Heart right ventricle (tissue), 16 donors: ENCODE data around the gene PDE6A. TPM values are rescaled to one million over a fixed set of nuclear protein-coding genes. Genes with fewer than 3 reads are reported as not detected.

Source experiments
- ATAC-seq, 8 donors: fragments of 200-7000 bp; cut with Tn5 transposase; one replicate each; pipeline ENCODE4 v1.9.1; 2020; ENCODE audit warnings: mild to moderate bottlenecking in 8 of 8, moderate library complexity in 8 of 8, moderate number of reproducible peaks in 1 of 8
- DNase-seq, 2 donors: peaks; one replicate each; pipeline ENCODE4 v3.0.0-alpha.2; 2020
- H3K27ac ChIP-seq, 10 donors: fragments of 200-600 bp; sonication (generic) in 2 of 10; one replicate each; pipeline versions ENCODE4 v1.5.0 to v1.8.0; 2020 to 2022; ENCODE audit warnings: mild to moderate bottlenecking in 3 of 10
- H3K27me3 ChIP-seq, 7 donors: fragments of 200-600 bp; one replicate each; pipeline ENCODE4 v1.8.0; 2021 to 2022; ENCODE audit warnings: mild to moderate bottlenecking in 2 of 7
- H3K36me3 ChIP-seq, 9 donors: fragments of 200-600 bp; sonication (generic) in 1 of 9; one replicate each; pipeline versions ENCODE4 v1.5.0 to v1.8.0; 2020 to 2022; ENCODE audit warnings: mild to moderate bottlenecking in 2 of 9
- H3K4me1 ChIP-seq, 9 donors: fragments of 200-600 bp; sonication (generic) in 1 of 9; one replicate each; pipeline versions ENCODE4 v1.5.0 to v1.8.0; 2020 to 2022; ENCODE audit warnings: mild to moderate bottlenecking in 4 of 9
- H3K4me3 ChIP-seq, 10 donors: fragments of 200-600 bp; sonication (generic) in 2 of 10; one replicate each; pipeline versions ENCODE4 v1.5.0 to v1.8.0; 2020 to 2022; ENCODE audit warnings: mild to moderate bottlenecking in 7 of 10, moderate library complexity in 2 of 10
- H3K9me3 ChIP-seq, 11 donors: fragments of 200-600 bp in 10 of 11; sonication (generic) in 2 of 11; one replicate each; pipeline versions ENCODE4 v1.5.0 to v1.8.0; 2013 to 2022; ENCODE audit warnings: mild to moderate bottlenecking in 2 of 11, control low read depth in 1 of 11, moderate library complexity in 1 of 11
- CTCF ChIP-seq, 9 donors: fragments of 200-600 bp; sonication (generic) in 2 of 9; IDR thresholded peaks; one replicate each; pipeline versions ENCODE4 v1.5.0 to v1.8.0; 2021 to 2022; ENCODE audit warnings: antibody characterized with exemption in 9 of 9, mild to moderate bottlenecking in 5 of 9, moderate library complexity in 1 of 9
- WGBS, 2 donors: extraction: QIAGEN DNeasy Blood & Tissue Kit; methylation state at CpG; one replicate each; pipeline ENCODE4 v1.1.7; 2013; ENCODE audit warnings: inconsistent platforms in 1 of 2; 5-methylcytosine and 5-hydroxymethylcytosine counted together
- intact Hi-C, 10 donors: fragments of 100-400 bp; cut with DNase I; formaldehyde crosslinking; loops; one replicate each; pipeline versions ENCODE4 v1.11.1 to v1.14.2; 2022
- polyA plus RNA-seq, 2 donors: library from polyadenylated mRNA; stranded (reverse); fragments of 200-250 nt; gene quantifications; one replicate each; pipeline ENCODE4 v1.2.3, GENCODE V29; 2013
- total RNA-seq, 10 donors: library from RNA; stranded (reverse); fragmentation: NEBNext Ultra II Directional in 3 of 10; extraction: Animal tissue kit (Norgen Biotek cat#: 25700) in 3 of 10; gene quantifications; one replicate each; pipeline versions ENCODE4 v1.2.1 to v1.2.4, GENCODE V29; 2021 to 2023
- donor health status: Arrhythmogenic right ventricular cardiomyopathy.
- donor health status: ischemic (EF 13 %, LVEDD 7.1; RV severe dilation, severe dysfunction).
- donor health status: healthy with polysubstance abuse.
- donor health status: DM: no; HTN: yes; CAD: no.
- donor health status: DM: no; HTN: no; CAD: no.
- donor health status: ischemic (EF 25% LVEDD 6.9; RV normal size, moderate dysfunction).
- donor health status: ischemic (EF 25% LVEDD 5.7; RV mildly dilated, moderate dysfunction).
- donor health status: healthy.
- donor health status: DM: yes; HTN: yes; CAD: no.
- donor health status: Ischemic cardiomyopathy.
- donor health status: ischemic (EF 35%, LVEDD 5.7; RV mildly dilated, moderate dysfunction).
- donor health status: nonischemic (EF 11% LVEDD 7.7; RV severe dilation, severe dysfunction).
- donor health status: DM: yes; HTN: yes; CAD: no.
- donor health status: PGD.
- donor health status: ischemic (EF 29% LVEDD 5.4; RV normal size, mild dysfunction).
- donor health status: nonischemic (EF 23%, LVEDD 6.1; RV moderate dilation, normal function).

The PDE6A gene
- total and polyA plus RNA-seq, 12 donors, result 0.06 to 0.28 (median 0.17) TPM; not detected in 5

- peak overlapping the region in 6 of 10 donors; percentile 8 to 40 (median 20) for H3K4me3 ChIP-seq
- no peaks in the 10 kb centered on the region for H3K36me3 ChIP-seq
- no peaks in the 10 kb centered on the region for H3K9me3 ChIP-seq
- peaks cover 0 to 10% (median 0%) of the 10 kb centered on the region in 9 donors for H3K4me1 ChIP-seq
- intact Hi-C loops, result no loop called here
- H3K27ac ChIP-seq, result peak overlapping the region in 1 of 10 donors; percentile 15
- no peak for ATAC-seq
- 80 to 82% methylated on average over 14 of the region's 14 CpGs for WGBS, 2 donors
- DNase-seq, result no peak
- peaks cover 0 to 6% (median 0%) of the 10 kb centered on the region in 7 donors for H3K27me3 ChIP-seq
- no peak for TF ChIP-seq CTCF (IDR thresholded peaks at IDR 0.05)
Measured at GRCh38 chr5:149931992-149932436, 12.6 kb downstream of the PDE6A start.

- H3K4me3 ChIP-seq, result no peak overlapping the region
- no peak for DNase-seq
- H3K36me3 ChIP-seq, result no peaks in the 10 kb centered on the region
- peaks cover 0 to 6% (median 0%) of the 10 kb centered on the region in 7 donors for H3K27me3 ChIP-seq
- intact Hi-C loops, result no loop called here
- H3K4me1 ChIP-seq, result peaks cover 0 to 10% (median 0%) of the 10 kb centered on the region in 9 donors
- no peak overlapping the region for H3K27ac ChIP-seq
- no peak for ATAC-seq
- H3K9me3 ChIP-seq, result no peaks in the 10 kb centered on the region
- WGBS, 2 donors, result 61 to 66% methylated on average over 7 of the region's 7 CpGs
- no peak for TF ChIP-seq CTCF (IDR thresholded peaks at IDR 0.05)
Measured at GRCh38 chr5:149930749-149931574, 13.6 kb downstream of the PDE6A start.

GRCh38 chr5:149930043-149930748 lies 14.4 kb downstream of the PDE6A start:
- TF ChIP-seq CTCF (IDR thresholded peaks at IDR 0.05), result no peak
- Histone ChIP-seq H3K9me3 (no peaks in the 10 kb centered on the region), H3K36me3 (no peaks in the 10 kb centered on the region), H3K27ac (no peak overlapping the region), H3K27me3 (peaks cover 0 to 6% (median 0%) of the 10 kb centered on the region in 7 donors), H3K4me3 (peak overlapping the region in 3 of 10 donors; percentile 2 to 27 (median 17)), H3K4me1 (peaks cover 0 to 10% (median 0%) of the 10 kb centered on the region in 9 donors)
- intact Hi-C loops, result no loop called here
- DNase-seq (no peak), ATAC-seq (no peak)
- 63 to 68% methylated on average over 6 of the region's 6 CpGs for WGBS, 2 donors

- Histone ChIP-seq H3K27me3 (no peaks in the 10 kb centered on the region), H3K4me3 (no peak overlapping the region), H3K27ac (no peak overlapping the region), H3K9me3 (no peaks in the 10 kb centered on the region), H3K36me3 (no peaks in the 10 kb centered on the region), H3K4me1 (no peaks in the 10 kb centered on the region)
- ATAC-seq (no peak), DNase-seq (no peak)
- intact Hi-C loops, result no loop called here
- no peak for TF ChIP-seq CTCF (IDR thresholded peaks at IDR 0.05)
- 84 to 89% methylated on average over 5 of the region's 5 CpGs for WGBS, 2 donors
Measured at GRCh38 chr5:149924486-149924885, 20.1 kb downstream of the PDE6A start.
